DMS 273 (cell line): ENCODE data around the gene LPP.

ENCODE experiments used
- DNase-seq: peaks from one replicate; lab custom pipeline; 2025; ENCODE audit not compliant: unreplicated experiment; lab: John Stamatoyannopoulos, UW

LPP gene

GRCh38 chr3:188497021-188497420, 343.1 kb downstream of the LPP start:
- DNase-seq = no peak

GRCh38 chr3:188503647-188504046, 349.7 kb downstream of the LPP start:
- no peak for DNase-seq

GRCh38 chr3:188505151-188505550, 351.2 kb downstream of the LPP start:
- no peak for DNase-seq

GRCh38 chr3:188505911-188506310, 352.0 kb downstream of the LPP start:
- no peak for DNase-seq

GRCh38 chr3:188506446-188506845, 352.5 kb downstream of the LPP start:
- no peak for DNase-seq

GRCh38 chr3:188507244-188507720, 353.3 kb downstream of the LPP start:
- no peak for DNase-seq

GRCh38 chr3:188508454-188508853, 354.5 kb downstream of the LPP start:
- no peak for DNase-seq

- DNase-seq = no peak
Measured at GRCh38 chr3:188509316-188509715, 355.4 kb downstream of the LPP start.

- no peak for DNase-seq
Measured at GRCh38 chr3:188510366-188510765, 356.4 kb downstream of the LPP start.

- DNase-seq = no peak
Measured at GRCh38 chr3:188513662-188514328, 359.8 kb downstream of the LPP start.

- no peak for DNase-seq
Measured at GRCh38 chr3:188516515-188516914, 362.6 kb downstream of the LPP start.

GRCh38 chr3:188518416-188518815, 364.5 kb downstream of the LPP start:
- no peak for DNase-seq

GRCh38 chr3:188518835-188519452, 365.0 kb downstream of the LPP start:
- DNase-seq = no peak

- DNase-seq = no peak
Measured at GRCh38 chr3:188520466-188520865, 366.5 kb downstream of the LPP start.

- DNase-seq = no peak
Measured at GRCh38 chr3:188522115-188522514, 368.2 kb downstream of the LPP start.

- DNase-seq = no peak
Measured at GRCh38 chr3:188523291-188523690, 369.3 kb downstream of the LPP start.

- DNase-seq = no peak
Measured at GRCh38 chr3:188524052-188524451, 370.1 kb downstream of the LPP start.

GRCh38 chr3:188526057-188526456, 372.1 kb downstream of the LPP start:
- no peak for DNase-seq

- no peak for DNase-seq
Measured at GRCh38 chr3:188527389-188527788, 373.4 kb downstream of the LPP start.

GRCh38 chr3:188528396-188528795, 374.4 kb downstream of the LPP start:
- no peak for DNase-seq

GRCh38 chr3:188529228-188529627, 375.3 kb downstream of the LPP start:
- DNase-seq = no peak

- DNase-seq = no peak
Measured at GRCh38 chr3:188530226-188530625, 376.3 kb downstream of the LPP start.

- DNase-seq = no peak
Measured at GRCh38 chr3:188531210-188531609, 377.3 kb downstream of the LPP start.
